Neural progenitor cell (in vitro differentiated cells): ENCODE data around the gene TMEM45A. TPM values are rescaled to one million over a fixed set of nuclear protein-coding genes. Genes with fewer than 3 reads are reported as not detected.

Source experiments
- DNase-seq: peaks from one replicate; pipeline ENCODE4 v3.0.0-alpha.2; 2016; ENCODE audit warnings: low spot score
- H2AFZ ChIP-seq: fragments of 200-600 bp; sonication (generic); replicated peaks from 2 replicates; pipeline ENCODE4 v1.6.1; 2016; ENCODE audit warnings: antibody characterized with exemption
- H3F3A ChIP-seq: fragments of 200-600 bp; sonication (generic); 2 replicates; pipeline ENCODE4 v1.6.1; 2016; ENCODE audit warnings: antibody characterized with exemption, low read depth
- H3K27ac ChIP-seq: fragments of 200-600 bp; sonication (generic); 2 replicates; pipeline ENCODE4 v1.5.1; 2016; ENCODE audit warnings: mild to moderate bottlenecking
- H3K27me3 ChIP-seq: fragments of 200-600 bp; sonication (generic); 2 replicates; pipeline ENCODE4 v1.6.1; 2016; ENCODE audit warnings: mild to moderate bottlenecking, moderate library complexity
- H3K36me3 ChIP-seq: fragments of 200-600 bp; sonication (generic); 2 replicates; pipeline ENCODE4 v1.5.1; 2016
- H3K4me1 ChIP-seq: fragments of 200-600 bp; sonication (generic); 2 replicates; pipeline ENCODE4 v1.6.1; 2016; ENCODE audit warnings: mixed run types
- H3K4me2 ChIP-seq: fragments of 200-600 bp; sonication (generic); 2 replicates; pipeline ENCODE4 v1.6.1; 2016
- H3K4me3 ChIP-seq: fragments of 200-600 bp; sonication (generic); 2 replicates; pipeline ENCODE4 v1.5.1; 2016
- H3K79me2 ChIP-seq: fragments of 200-600 bp; sonication (generic); 2 replicates; pipeline ENCODE4 v1.6.1; 2016; ENCODE audit warnings: low read depth
- H3K9ac ChIP-seq: fragments of 200-600 bp; sonication (generic); 2 replicates; pipeline ENCODE4 v1.6.1; 2016
- H3K9me3 ChIP-seq: fragments of 200-600 bp; sonication (generic); 2 replicates; pipeline ENCODE4 v1.5.1; 2016; ENCODE audit warnings: low read depth
- H4K20me1 ChIP-seq: fragments of 200-600 bp; sonication (generic); 2 replicates; pipeline ENCODE4 v1.6.1; 2016; ENCODE audit warnings: low read depth
- H3K27ac Mint-ChIP-seq: 3 replicates; pipeline ENCODE4 v1.8.0; 2021; ENCODE audit warnings: mixed read lengths
- H3K27me3 Mint-ChIP-seq: 2 replicates; pipeline ENCODE4 v1.8.0; 2022; ENCODE audit warnings: low read depth, mild to moderate bottlenecking, inconsistent platforms, moderate library complexity, mixed read lengths; ENCODE audit not compliant: insufficient read depth
- H3K36me3 Mint-ChIP-seq: 3 replicates; pipeline ENCODE4 v1.8.0; 2021; ENCODE audit warnings: mixed read lengths
- H3K4me1 Mint-ChIP-seq: 3 replicates; pipeline ENCODE4 v1.8.0; 2021; ENCODE audit warnings: mixed read lengths
- H3K4me3 Mint-ChIP-seq: 3 replicates; pipeline ENCODE4 v1.8.0; 2021; ENCODE audit warnings: mild to moderate bottlenecking, moderate library complexity, mixed read lengths
- H3K9me3 Mint-ChIP-seq: 3 replicates; pipeline ENCODE4 v1.8.0; 2020; ENCODE audit warnings: mixed read lengths
- EZH2 ChIP-seq: fragments of 200-600 bp; sonication (generic); IDR thresholded peaks from 2 replicates; pipeline ENCODE4 v1.6.1; 2017; ENCODE audit warnings: antibody characterized with exemption, mild to moderate bottlenecking, moderate library complexity
- EZH2phosphoT487 ChIP-seq: fragments of 200-600 bp; sonication (generic); IDR thresholded peaks from 2 replicates; pipeline ENCODE4 v1.6.1; 2017; ENCODE audit warnings: antibody characterized with exemption
- total RNA-seq: library from RNA; depleted of rRNA; stranded (reverse); fragments of >200 nt; gene quantifications from 2 replicates; pipeline ENCODE4 v1.2.3, GENCODE V29; 2015; ENCODE audit warnings: low replicate concordance
- TF ChIP-seq, protein P1 (sequence below): fragments of 200-600 bp; sonication (generic); IDR thresholded peaks from 2 replicates; pipeline ENCODE4 v1.5.1; 2017; ENCODE audit warnings: antibody characterized with exemption, mild to moderate bottlenecking

TMEM45A gene
- total RNA-seq, 1 donor from 2014 or later: 82.7 TPM

DNA sequence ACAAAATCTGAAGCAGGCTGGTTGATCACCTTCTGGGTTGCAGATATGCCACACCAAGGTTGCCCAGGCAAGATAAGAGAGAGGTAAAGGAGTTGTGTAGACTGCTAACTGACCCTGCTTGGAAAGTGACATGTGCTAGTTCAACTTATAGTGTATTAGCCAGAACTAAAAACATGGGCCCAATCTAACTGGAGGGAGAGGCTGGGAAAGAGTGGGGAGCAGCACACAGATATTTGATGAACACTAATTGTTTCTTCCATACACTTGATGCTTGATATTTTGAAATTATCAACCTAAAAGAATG is 61.9 kb downstream of the TMEM45A start:
- Histone ChIP-seq H3K9me3 (no peaks in the 10 kb centered on the region), H2AFZ (no peak overlapping the region), H3K9ac (no peak overlapping the region), H3K27ac (no peak overlapping the region), H3K79me2 (no peaks in the 10 kb centered on the region), H3K27me3 (no peaks in the 10 kb centered on the region), H3K36me3 (no peaks in the 10 kb centered on the region), H4K20me1 (no peaks in the 10 kb centered on the region), H3K4me2 (no peak overlapping the region), H3K4me3 (no peak overlapping the region), H3K4me1 (no peaks in the 10 kb centered on the region), H3F3A (no peaks in the 10 kb centered on the region)
- Mint-ChIP-seq H3K27me3 (peaks cover 2% of the 10 kb centered on the region), H3K4me1 (no peaks in the 10 kb centered on the region), H3K4me3 (no peak overlapping the region), H3K27ac (no peak overlapping the region), H3K9me3 (no peaks in the 10 kb centered on the region), H3K36me3 (peaks cover 6% of the 10 kb centered on the region)
- TF ChIP-seq EZH2 (no peak), EZH2phosphoT487 (no peak)
- TF ChIP-seq, protein P1, sequence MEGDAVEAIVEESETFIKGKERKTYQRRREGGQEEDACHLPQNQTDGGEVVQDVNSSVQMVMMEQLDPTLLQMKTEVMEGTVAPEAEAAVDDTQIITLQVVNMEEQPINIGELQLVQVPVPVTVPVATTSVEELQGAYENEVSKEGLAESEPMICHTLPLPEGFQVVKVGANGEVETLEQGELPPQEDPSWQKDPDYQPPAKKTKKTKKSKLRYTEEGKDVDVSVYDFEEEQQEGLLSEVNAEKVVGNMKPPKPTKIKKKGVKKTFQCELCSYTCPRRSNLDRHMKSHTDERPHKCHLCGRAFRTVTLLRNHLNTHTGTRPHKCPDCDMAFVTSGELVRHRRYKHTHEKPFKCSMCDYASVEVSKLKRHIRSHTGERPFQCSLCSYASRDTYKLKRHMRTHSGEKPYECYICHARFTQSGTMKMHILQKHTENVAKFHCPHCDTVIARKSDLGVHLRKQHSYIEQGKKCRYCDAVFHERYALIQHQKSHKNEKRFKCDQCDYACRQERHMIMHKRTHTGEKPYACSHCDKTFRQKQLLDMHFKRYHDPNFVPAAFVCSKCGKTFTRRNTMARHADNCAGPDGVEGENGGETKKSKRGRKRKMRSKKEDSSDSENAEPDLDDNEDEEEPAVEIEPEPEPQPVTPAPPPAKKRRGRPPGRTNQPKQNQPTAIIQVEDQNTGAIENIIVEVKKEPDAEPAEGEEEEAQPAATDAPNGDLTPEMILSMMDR: no peak
- DNase-seq: no peak

DNA sequence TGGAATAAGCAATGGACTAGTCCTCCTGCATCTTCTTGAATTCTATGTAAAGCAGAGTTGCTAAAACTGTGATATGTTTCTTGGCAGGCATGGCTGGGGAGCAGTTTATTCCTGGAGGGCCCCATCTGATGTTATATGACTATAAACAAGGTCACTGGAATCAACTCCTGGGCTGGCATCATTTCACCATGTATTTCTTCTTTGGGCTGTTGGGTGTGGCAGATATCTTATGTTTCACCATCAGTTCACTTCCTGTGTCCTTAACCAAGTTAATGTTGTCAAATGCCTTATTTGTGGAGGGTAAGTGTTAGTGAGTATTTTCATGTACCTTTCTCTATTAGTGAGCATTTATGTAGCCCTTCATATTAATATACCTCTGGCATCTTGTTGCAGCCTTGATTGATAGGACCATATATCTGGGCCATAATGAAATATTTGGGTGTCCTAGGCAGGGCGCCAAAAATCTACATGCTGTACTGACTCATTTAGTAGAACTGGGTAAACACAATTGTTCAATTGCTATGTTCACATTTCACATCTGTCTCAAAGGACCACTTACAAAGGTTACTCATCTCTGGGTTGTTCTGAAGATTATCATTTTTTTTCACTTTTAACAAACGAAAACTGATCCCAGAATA is 64.4 kb downstream of the TMEM45A start:
- H3K9ac ChIP-seq: no peak overlapping the region
- H2AFZ ChIP-seq: no peak overlapping the region
- peaks cover 4% of the 10 kb centered on the region for H3K36me3 Mint-ChIP-seq
- no peaks in the 10 kb centered on the region for H3K27me3 ChIP-seq
- H3K79me2 ChIP-seq: no peaks in the 10 kb centered on the region
- H3K4me3 ChIP-seq: no peak overlapping the region
- no peak overlapping the region for H3K27ac ChIP-seq
- no peak for DNase-seq
- no peaks in the 10 kb centered on the region for H3K36me3 ChIP-seq
- peaks cover 12% of the 10 kb centered on the region for H3F3A ChIP-seq
- no peaks in the 10 kb centered on the region for H3K9me3 ChIP-seq
- H3K27me3 Mint-ChIP-seq: no peaks in the 10 kb centered on the region
- H4K20me1 ChIP-seq: no peaks in the 10 kb centered on the region
- H3K9me3 Mint-ChIP-seq: no peaks in the 10 kb centered on the region
- no peak overlapping the region for H3K27ac Mint-ChIP-seq
- H3K4me2 ChIP-seq: no peak overlapping the region
- no peak for TF ChIP-seq EZH2
- no peak for TF ChIP-seq EZH2phosphoT487
- TF ChIP-seq, protein P1: no peak
- no peak overlapping the region for H3K4me3 Mint-ChIP-seq
- H3K4me1 Mint-ChIP-seq: peaks cover 5% of the 10 kb centered on the region
- H3K4me1 ChIP-seq: peaks cover 22% of the 10 kb centered on the region

DNA sequence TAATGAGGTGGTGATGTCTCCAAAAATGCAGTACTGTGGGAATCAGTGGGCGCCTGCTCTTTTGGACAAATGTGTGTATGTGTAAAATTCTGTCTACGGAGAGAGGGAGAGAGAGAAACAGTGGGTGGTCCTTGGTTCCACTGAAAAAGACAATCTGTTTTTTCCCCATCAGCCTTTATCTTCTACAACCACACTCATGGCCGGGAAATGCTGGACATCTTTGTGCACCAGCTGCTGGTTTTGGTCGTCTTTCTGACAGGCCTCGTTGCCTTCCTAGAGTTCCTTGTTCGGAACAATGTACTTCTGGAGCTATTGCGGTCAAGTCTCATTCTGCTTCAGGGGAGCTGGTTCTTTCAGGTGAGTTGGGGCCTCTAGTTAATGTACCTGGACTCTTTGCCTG is 65.8 kb downstream of the TMEM45A start:
- Histone ChIP-seq H3K36me3 (no peaks in the 10 kb centered on the region), H3K4me2 (no peak overlapping the region), H3K4me1 (peaks cover 36% of the 10 kb centered on the region), H3K27ac (no peak overlapping the region), H3K9me3 (no peaks in the 10 kb centered on the region), H3K9ac (no peak overlapping the region), H3K27me3 (no peaks in the 10 kb centered on the region), H4K20me1 (no peaks in the 10 kb centered on the region), H3K79me2 (no peaks in the 10 kb centered on the region), H2AFZ (no peak overlapping the region), H3F3A (peaks cover 24% of the 10 kb centered on the region), H3K4me3 (no peak overlapping the region)
- Mint-ChIP-seq H3K36me3 (peaks cover 4% of the 10 kb centered on the region), H3K27me3 (no peaks in the 10 kb centered on the region), H3K4me3 (no peak overlapping the region), H3K27ac (no peak overlapping the region), H3K4me1 (peaks cover 5% of the 10 kb centered on the region), H3K9me3 (no peaks in the 10 kb centered on the region)
- TF ChIP-seq EZH2phosphoT487: no peak
- no peak for TF ChIP-seq EZH2
- TF ChIP-seq, protein P1: no peak
- DNase-seq: no peak
